ENCODE data around the gene C16orf95. TPM values are rescaled to one million over a fixed set of nuclear protein-coding genes. Genes with fewer than 3 reads are reported as not detected.

Gene C16orf95
- total RNA-seq, 1 donor from 2014 or later, result 6.9 TPM

DNA sequence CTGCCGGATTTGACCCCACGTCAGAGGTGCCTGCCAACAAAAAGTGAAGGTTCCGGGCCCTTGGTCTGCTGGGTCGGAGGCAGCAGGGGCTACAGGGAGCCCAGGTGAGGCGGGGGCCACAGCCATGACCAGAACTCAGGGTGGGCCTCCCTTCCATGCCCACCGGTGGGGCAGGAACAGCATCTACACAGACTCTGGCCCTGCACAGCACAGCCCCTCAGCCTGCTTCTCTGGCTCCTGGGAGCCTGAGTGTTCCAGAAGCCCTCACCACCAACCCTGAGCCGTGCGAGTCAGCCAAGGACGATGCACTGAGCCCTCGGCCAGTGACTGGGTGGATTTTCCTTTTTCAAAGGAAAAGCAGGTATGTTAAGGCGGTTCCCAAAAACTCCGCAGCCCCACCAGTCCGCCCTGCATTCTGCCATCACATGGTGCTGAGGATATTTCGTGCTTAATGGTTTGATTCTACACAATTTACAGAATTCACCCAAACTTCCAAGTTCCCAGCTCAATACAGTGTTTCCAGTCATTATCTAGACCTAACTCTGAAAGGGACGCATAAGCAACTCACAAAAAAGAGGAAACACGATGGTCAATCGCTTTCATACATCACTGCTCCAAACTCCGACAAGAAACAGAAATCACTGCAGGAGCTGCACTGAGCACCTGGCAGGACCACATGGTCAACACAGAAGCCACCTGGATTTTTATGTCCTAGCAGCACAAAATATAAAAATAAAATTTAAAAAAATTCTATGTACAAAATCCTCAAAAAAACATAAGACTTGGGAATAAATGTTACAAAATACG, 19.4 kb upstream of the C16orf95 start:
- peak; percentile 44 for DNase-seq (ENCODE audit: low spot score)
- H3K9me3 Mint-ChIP-seq (ENCODE audit: low read depth), result no peaks in the 10 kb centered on the region
- TF ChIP-seq, protein P1, sequence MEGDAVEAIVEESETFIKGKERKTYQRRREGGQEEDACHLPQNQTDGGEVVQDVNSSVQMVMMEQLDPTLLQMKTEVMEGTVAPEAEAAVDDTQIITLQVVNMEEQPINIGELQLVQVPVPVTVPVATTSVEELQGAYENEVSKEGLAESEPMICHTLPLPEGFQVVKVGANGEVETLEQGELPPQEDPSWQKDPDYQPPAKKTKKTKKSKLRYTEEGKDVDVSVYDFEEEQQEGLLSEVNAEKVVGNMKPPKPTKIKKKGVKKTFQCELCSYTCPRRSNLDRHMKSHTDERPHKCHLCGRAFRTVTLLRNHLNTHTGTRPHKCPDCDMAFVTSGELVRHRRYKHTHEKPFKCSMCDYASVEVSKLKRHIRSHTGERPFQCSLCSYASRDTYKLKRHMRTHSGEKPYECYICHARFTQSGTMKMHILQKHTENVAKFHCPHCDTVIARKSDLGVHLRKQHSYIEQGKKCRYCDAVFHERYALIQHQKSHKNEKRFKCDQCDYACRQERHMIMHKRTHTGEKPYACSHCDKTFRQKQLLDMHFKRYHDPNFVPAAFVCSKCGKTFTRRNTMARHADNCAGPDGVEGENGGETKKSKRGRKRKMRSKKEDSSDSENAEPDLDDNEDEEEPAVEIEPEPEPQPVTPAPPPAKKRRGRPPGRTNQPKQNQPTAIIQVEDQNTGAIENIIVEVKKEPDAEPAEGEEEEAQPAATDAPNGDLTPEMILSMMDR (IDR thresholded peaks at IDR 0.05), result no peak
- no peak overlapping the region for H3K4me3 Mint-ChIP-seq (ENCODE audit: unreplicated experiment)
- no peaks in the 10 kb centered on the region for H3K27me3 Mint-ChIP-seq (ENCODE audit: low read depth)
- H3K4me1 Mint-ChIP-seq (ENCODE audit: low read depth), result peaks cover 9% of the 10 kb centered on the region
- no peak overlapping the region for H3K27ac Mint-ChIP-seq (ENCODE audit: unreplicated experiment)
- peaks cover 19% of the 10 kb centered on the region for H3K36me3 Mint-ChIP-seq (ENCODE audit: low read depth)

DNA sequence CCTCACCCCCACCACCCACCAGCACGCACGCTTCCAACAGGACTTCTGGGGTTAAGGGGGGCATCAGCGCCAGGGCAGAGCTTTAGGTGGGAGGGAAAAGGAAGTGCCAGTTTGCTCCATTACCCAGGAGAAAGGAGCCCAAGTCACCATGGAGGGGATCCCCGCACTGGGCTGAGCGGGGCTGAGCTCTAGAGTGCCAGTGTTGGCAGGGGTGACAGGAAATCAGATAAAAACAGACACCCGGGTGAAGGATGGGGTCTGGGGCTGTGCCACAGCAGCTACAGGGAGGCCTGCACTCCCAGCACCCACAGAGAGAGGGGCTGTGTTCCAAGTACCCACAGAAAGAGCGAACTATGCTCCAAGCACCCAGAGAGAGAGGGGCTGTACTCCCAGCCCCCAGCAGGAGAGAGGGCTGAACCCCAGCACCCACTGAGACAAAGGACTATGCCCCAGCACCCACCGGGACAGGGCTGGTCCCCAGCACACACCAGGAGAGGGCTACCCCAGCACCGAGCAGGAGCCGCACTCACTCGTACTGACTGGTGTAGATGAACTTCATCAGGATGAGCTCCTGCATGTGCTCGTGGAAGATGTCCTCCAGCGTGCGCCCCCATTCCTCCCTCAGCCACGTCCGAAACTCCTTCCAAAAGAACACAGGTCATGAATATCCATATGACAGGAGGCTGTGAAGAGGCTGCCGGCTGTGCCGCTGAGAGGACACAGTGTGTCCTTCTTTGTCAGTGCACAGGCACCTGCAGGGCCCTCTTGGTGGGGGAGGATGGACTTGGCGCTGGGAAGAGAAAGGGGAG, 18.6 kb upstream of the C16orf95 start:
- H3K4me3 Mint-ChIP-seq (ENCODE audit: unreplicated experiment), result no peak overlapping the region
- peak; percentile 67 for DNase-seq (ENCODE audit: low spot score)
- no peaks in the 10 kb centered on the region for H3K9me3 Mint-ChIP-seq (ENCODE audit: low read depth)
- no peaks in the 10 kb centered on the region for H3K27me3 Mint-ChIP-seq (ENCODE audit: low read depth)
- TF ChIP-seq, protein P1 (IDR thresholded peaks at IDR 0.05), result no peak
- H3K36me3 Mint-ChIP-seq (ENCODE audit: low read depth), result peaks cover 21% of the 10 kb centered on the region
- no peak overlapping the region for H3K27ac Mint-ChIP-seq (ENCODE audit: unreplicated experiment)
- peaks cover 7% of the 10 kb centered on the region for H3K4me1 Mint-ChIP-seq (ENCODE audit: low read depth)

DNA sequence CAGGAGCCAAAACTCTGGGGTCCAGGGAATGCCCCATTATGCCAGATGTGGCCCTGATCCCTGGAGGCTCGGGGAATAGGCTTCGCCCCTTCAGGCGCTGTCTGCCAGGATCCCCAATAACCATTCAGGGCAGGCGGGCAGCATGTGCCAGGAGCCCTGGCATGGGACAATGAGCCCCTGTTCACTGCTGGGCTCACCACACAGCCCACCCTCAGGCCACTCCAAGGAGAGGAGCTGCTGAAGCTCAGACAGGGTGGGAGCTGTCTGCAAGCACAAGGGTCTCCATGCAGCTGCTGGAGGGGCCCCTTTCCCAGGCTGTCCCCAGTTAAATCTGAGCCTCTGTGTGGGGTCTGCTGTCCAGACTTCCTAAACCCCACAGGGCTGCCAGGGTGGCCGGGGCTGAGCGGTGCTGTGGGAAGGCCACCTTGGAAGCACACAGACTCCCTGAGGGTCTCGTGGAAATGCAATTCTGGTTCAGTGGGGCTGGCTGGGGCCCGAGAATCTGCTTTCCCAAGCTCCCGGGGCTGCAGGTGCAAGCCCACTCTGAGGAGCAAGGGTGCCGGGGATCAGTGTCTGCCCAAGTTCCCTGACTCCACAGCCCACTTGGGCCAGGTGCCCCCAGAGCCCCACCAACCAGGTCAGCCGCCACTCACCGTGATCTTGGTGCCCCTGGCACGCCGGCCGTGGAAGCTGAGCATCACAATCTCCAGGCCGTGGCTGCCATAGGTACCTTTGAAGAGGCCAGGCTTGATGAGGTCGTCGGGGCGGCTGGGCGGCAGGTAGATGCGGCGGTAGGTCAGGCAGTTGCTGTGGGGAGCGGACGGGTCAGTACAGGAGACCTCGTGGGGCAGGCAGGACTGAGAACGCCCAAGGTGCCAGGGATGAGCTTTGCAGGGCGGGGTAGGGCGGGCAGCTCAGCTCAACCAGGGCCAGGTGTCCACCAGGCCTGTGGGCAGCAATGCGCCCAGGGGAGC, 17.7 kb upstream of the C16orf95 start:
- Mint-ChIP-seq H3K4me3 (ENCODE audit: unreplicated experiment) (no peak overlapping the region), H3K27ac (ENCODE audit: unreplicated experiment) (no peak overlapping the region), H3K4me1 (ENCODE audit: low read depth) (peaks cover 6% of the 10 kb centered on the region), H3K27me3 (ENCODE audit: low read depth) (no peaks in the 10 kb centered on the region), H3K9me3 (ENCODE audit: low read depth) (no peaks in the 10 kb centered on the region), H3K36me3 (ENCODE audit: low read depth) (peaks cover 22% of the 10 kb centered on the region)
- DNase-seq (ENCODE audit: low spot score), result peak; percentile 78
- TF ChIP-seq, protein P1 (IDR thresholded peaks at IDR 0.05), result no peak

DNA sequence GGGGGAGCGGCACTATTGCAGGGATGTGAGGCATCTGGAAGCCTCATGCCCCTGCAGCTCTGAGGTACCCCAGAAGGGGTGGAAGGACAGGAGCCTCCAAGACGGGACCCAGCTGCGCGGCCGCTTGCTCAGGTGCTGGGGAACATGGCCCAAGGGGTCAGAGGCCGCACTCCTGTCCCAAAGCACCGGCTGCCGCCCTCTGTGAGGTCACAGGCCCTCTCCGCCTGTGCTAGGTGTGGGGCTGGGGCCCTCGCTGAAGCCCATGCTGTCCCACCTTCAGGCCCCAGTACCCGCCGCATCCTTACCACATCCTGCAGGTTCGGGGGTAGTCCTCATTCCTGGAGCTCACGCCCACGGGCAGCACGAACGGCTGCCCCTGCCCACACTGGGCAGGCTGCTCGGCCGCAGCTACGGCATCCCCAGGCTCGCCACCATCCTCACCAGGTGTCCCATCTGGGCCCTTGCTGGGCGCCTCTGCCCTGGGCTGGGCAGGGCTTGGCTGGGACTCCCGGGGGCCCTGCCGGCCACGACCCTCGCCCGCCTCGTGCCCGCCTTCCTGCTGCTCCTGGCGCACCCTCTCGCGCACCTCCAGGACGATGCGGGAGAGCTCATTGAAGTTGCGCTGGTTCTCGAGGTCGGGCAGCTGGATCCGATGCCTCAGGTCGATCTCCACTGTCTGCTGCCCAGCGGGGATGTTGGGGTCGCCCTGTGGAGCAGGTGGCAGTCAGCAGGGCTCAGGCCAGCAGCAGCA, 16.6 kb upstream of the C16orf95 start:
- peaks cover 6% of the 10 kb centered on the region for H3K4me1 Mint-ChIP-seq (ENCODE audit: low read depth)
- TF ChIP-seq, protein P1 (IDR thresholded peaks at IDR 0.05), result no peak
- H3K36me3 Mint-ChIP-seq (ENCODE audit: low read depth), result peaks cover 19% of the 10 kb centered on the region

More for the DNA sequence above, 16.6 kb upstream of the C16orf95 start:
- Mint-ChIP-seq H3K27ac (ENCODE audit: unreplicated experiment) (no peak overlapping the region), H3K9me3 (ENCODE audit: low read depth) (no peaks in the 10 kb centered on the region), H3K27me3 (ENCODE audit: low read depth) (no peaks in the 10 kb centered on the region), H3K4me3 (ENCODE audit: unreplicated experiment) (no peak overlapping the region)
- DNase-seq (ENCODE audit: low spot score), result peak; percentile 93

Data from chondrocyte (in vitro differentiated cells).